ELR (cell line): ENCODE data around the gene MED13L.
A peak's percentile ranks its signal among the peaks of the same experiment; 100 is the strongest.

Experiments
- DNase-seq: peaks from one replicate; pipeline ENCODE4 v3.0.0-alpha.2; 2015; ENCODE audit warnings: low read depth

MED13L gene

GRCh38 chr12:116182359-116183063 is 95.0 kb downstream of the MED13L start:
- DNase-seq: no peak

- DNase-seq: no peak
Measured at GRCh38 chr12:116180448-116180847, 97.0 kb downstream of the MED13L start.

GRCh38 chr12:116179384-116179783 is 98.1 kb downstream of the MED13L start:
- DNase-seq: no peak

- no peak for DNase-seq
Measured at GRCh38 chr12:116177017-116177416, 100.5 kb downstream of the MED13L start.

GRCh38 chr12:116174904-116175303 is 102.6 kb downstream of the MED13L start:
- DNase-seq: no peak

GRCh38 chr12:116174006-116174405 is 103.5 kb downstream of the MED13L start:
- no peak for DNase-seq

GRCh38 chr12:116172224-116172849 is 105.2 kb downstream of the MED13L start:
- no peak for DNase-seq

GRCh38 chr12:116171549-116171948 is 105.9 kb downstream of the MED13L start:
- peak; percentile 20 for DNase-seq

- no peak for DNase-seq
Measured at GRCh38 chr12:116169071-116169470, 108.4 kb downstream of the MED13L start.

- peak; percentile 26 for DNase-seq
Measured at GRCh38 chr12:116166306-116166705, 111.2 kb downstream of the MED13L start.

- DNase-seq: peak; percentile 88
Measured at GRCh38 chr12:116165036-116165425, 112.5 kb downstream of the MED13L start.

- DNase-seq: no peak
Measured at GRCh38 chr12:116164250-116165035, 113.0 kb downstream of the MED13L start.

- no peak for DNase-seq
Measured at GRCh38 chr12:116162071-116162470, 115.4 kb downstream of the MED13L start.

GRCh38 chr12:116161588-116161987 is 115.9 kb downstream of the MED13L start:
- no peak for DNase-seq

GRCh38 chr12:116160883-116161458 is 116.5 kb downstream of the MED13L start:
- no peak for DNase-seq

GRCh38 chr12:116160231-116160630 is 117.3 kb downstream of the MED13L start:
- peak; percentile 83 for DNase-seq

GRCh38 chr12:116159593-116160200 is 117.8 kb downstream of the MED13L start:
- no peak for DNase-seq

- no peak for DNase-seq
Measured at GRCh38 chr12:116159175-116159574, 118.3 kb downstream of the MED13L start.

GRCh38 chr12:116157845-116158267 is 119.6 kb downstream of the MED13L start:
- DNase-seq: no peak

- DNase-seq: no peak
Measured at GRCh38 chr12:116156614-116157013, 120.9 kb downstream of the MED13L start.

GRCh38 chr12:116155383-116155782 is 122.1 kb downstream of the MED13L start:
- DNase-seq: no peak

- DNase-seq: no peak
Measured at GRCh38 chr12:116153983-116154382, 123.5 kb downstream of the MED13L start.
